HEK293 (cell line): ENCODE measurements around the gene FOXF1.

Source experiments
- CTCF ChIA-PET: fragments of 350-600 bp; formaldehyde crosslinking; extraction: SDS; loops from one replicate; lab custom pipeline; 2021; ENCODE audit warnings: antibody characterized with exemption; lab: Yijun Ruan, JAX
- POLR2A ChIA-PET: fragments of 300-600 bp; formaldehyde crosslinking; extraction: SDS; loops from one replicate; lab custom pipeline; 2020; ENCODE audit warnings: antibody characterized with exemption, inconsistent platforms; lab: Yijun Ruan, JAX
- H3K27ac ChIP-seq: fragments of 200-500 bp; sonication (Bioruptor generic); 2 replicates; pipeline ENCODE4 v1.5.1; 2014; ENCODE audit warnings: low read depth, low read length, control low read depth, inconsistent platforms; ENCODE audit errors: extremely low read depth
- H3K36me3 ChIP-seq, 2 experiments: fragments of 200-500 bp in 1 of 2; sonication (Bioruptor generic) in 1 of 2; 1 replicate in 1 of 2; 2 replicates in 1 of 2; pipeline ENCODE4 v1.5.1; 2014 to 2017; ENCODE audit warnings: inconsistent platforms in 2 of 2, low read length in 2 of 2; ENCODE audit not compliant: control insufficient read depth in 2 of 2, insufficient read depth in 1 of 2
- H3K4me1 ChIP-seq: fragments of 200-500 bp; sonication (Bioruptor generic); 2 replicates; pipeline ENCODE4 v1.5.1; 2014; ENCODE audit warnings: mild to moderate bottlenecking, low read length, inconsistent platforms; ENCODE audit not compliant: control insufficient read depth, insufficient read depth
- H3K4me3 ChIP-seq: 2 replicates; pipeline ENCODE4 v1.5.1; 2011; ENCODE audit warnings: low read depth, mild to moderate bottlenecking, control low read depth, low read length, moderate library complexity
- H3K9me3 ChIP-seq: fragments of 200-500 bp; sonication (Bioruptor generic); 2 replicates; pipeline ENCODE4 v1.5.1; 2014; ENCODE audit warnings: low read depth, low read length, inconsistent platforms; ENCODE audit not compliant: control insufficient read depth, insufficient read depth
- EGR2 ChIP-seq: fragments of 450-650 bp; formaldehyde crosslinking; IDR thresholded peaks from 2 replicates; pipeline ENCODE4 v1.5.1; 2016; ENCODE audit warnings: low read depth, missing biosample characterization, missing genetic modification characterization
- ELK4 ChIP-seq: IDR thresholded peaks from 2 replicates; pipeline ENCODE4 v1.6.1; 2011; ENCODE audit warnings: mild to moderate bottlenecking, low read depth, low read length, borderline replicate concordance
- SP7 ChIP-seq: fragments of 450-650 bp; formaldehyde crosslinking; IDR thresholded peaks from 2 replicates; pipeline ENCODE4 v1.5.1; 2016; ENCODE audit warnings: missing biosample characterization, missing genetic modification characterization
- TCF7L2 ChIP-seq: IDR thresholded peaks from 2 replicates; pipeline ENCODE4 v1.6.1; 2011; ENCODE audit warnings: low read depth, mild to moderate bottlenecking, inconsistent platforms, low read length, moderate library complexity, borderline replicate concordance
- ZBTB26 ChIP-seq: fragments of 450-650 bp; formaldehyde crosslinking; optimal IDR thresholded peaks from 2 replicates; pipeline ENCODE3; 2016; ENCODE audit warnings: missing biosample characterization, mild to moderate bottlenecking, missing genetic modification characterization
- ZFHX2 ChIP-seq: fragments of 450-650 bp; formaldehyde crosslinking; conservative IDR thresholded peaks from 2 replicates; pipeline ENCODE4 v1.5.1; 2016; ENCODE audit warnings: missing biosample characterization, missing genetic modification characterization
- ZNF202 ChIP-seq: fragments of 450-650 bp; formaldehyde crosslinking; IDR thresholded peaks from 2 replicates; pipeline ENCODE4 v1.5.1; 2016; ENCODE audit warnings: missing biosample characterization, missing genetic modification characterization, borderline replicate concordance
- ZNF239 ChIP-seq: fragments of 450-650 bp; formaldehyde crosslinking; IDR thresholded peaks from 2 replicates; pipeline ENCODE4 v1.5.1; 2016; ENCODE audit warnings: missing biosample characterization, missing genetic modification characterization
- ZNF335 ChIP-seq: fragments of 450-650 bp; formaldehyde crosslinking; conservative IDR thresholded peaks from 2 replicates; pipeline ENCODE4 v1.5.1; 2016; ENCODE audit warnings: missing biosample characterization, missing genetic modification characterization
- ZNF37A ChIP-seq: fragments of 450-650 bp; IDR thresholded peaks from 2 replicates; pipeline ENCODE4 v1.5.1; 2018; ENCODE audit warnings: missing biosample characterization, missing genetic modification characterization
- ZNF416 ChIP-seq: fragments of 450-650 bp; formaldehyde crosslinking; IDR thresholded peaks from 2 replicates; pipeline ENCODE4 v1.5.1; 2016; ENCODE audit warnings: missing biosample characterization, missing genetic modification characterization
- ZNF571 ChIP-seq: fragments of 450-650 bp; formaldehyde crosslinking; IDR thresholded peaks from 2 replicates; pipeline ENCODE4 v1.5.0; 2017; ENCODE audit warnings: missing biosample characterization, missing genetic modification characterization
- ZNF596 ChIP-seq: fragments of 450-650 bp; IDR thresholded peaks from 2 replicates; pipeline ENCODE4 v1.5.0; 2018; ENCODE audit warnings: missing biosample characterization, mild to moderate bottlenecking, missing genetic modification characterization, moderate library complexity
- ZNF660 ChIP-seq: fragments of 450-650 bp; IDR thresholded peaks from 2 replicates; pipeline ENCODE4 v1.5.1; 2018; ENCODE audit warnings: missing biosample characterization, mild to moderate bottlenecking, missing genetic modification characterization
- ZNF777 ChIP-seq: fragments of 450-650 bp; formaldehyde crosslinking; IDR thresholded peaks from 2 replicates; pipeline ENCODE4 v1.5.1; 2017; ENCODE audit warnings: missing biosample characterization, missing genetic modification characterization, borderline replicate concordance
- ZNF837 ChIP-seq: fragments of 450-650 bp; formaldehyde crosslinking; IDR thresholded peaks from 2 replicates; pipeline ENCODE4 v1.5.1; 2016; ENCODE audit warnings: missing biosample characterization, missing genetic modification characterization
- ZSCAN18 ChIP-seq: fragments of 450-650 bp; formaldehyde crosslinking; IDR thresholded peaks from 2 replicates; pipeline ENCODE4 v1.5.1; 2016; ENCODE audit warnings: missing biosample characterization, missing genetic modification characterization

FOXF1 gene

GRCh38 chr16:86505899-86506864 lies 4.1 kb upstream of the FOXF1 start:
- no peaks in the 10 kb centered on the region for H3K36me3 ChIP-seq
- POLR2A ChIA-PET: no interaction called here
- peaks cover 3% of the 10 kb centered on the region for H3K4me1 ChIP-seq
- no peak overlapping the region; the same call in 1 of the 2 replicates for H3K27ac ChIP-seq
- no peak overlapping the region for H3K4me3 ChIP-seq
- CTCF ChIA-PET: interaction anchor here (0.7 kb wide), 1 partner anchor 12 kb away, joined by 3 read pairs; no protein-coding TSS in a partner anchor
- TF ChIP-seq ZBTB26 (peak; percentile 25), ZNF37A (tag by site-specific recombination) (no peak)
- no peaks in the 10 kb centered on the region for H3K9me3 ChIP-seq

- no peak overlapping the region for H3K4me3 ChIP-seq
- no peak overlapping the region for H3K27ac ChIP-seq
- TF ChIP-seq ZNF202 (no peak), EGR2 (tag by site-specific recombination) (peak; percentile 44), ZFHX2 (tag by site-specific recombination) (peak; percentile 78)
- TF ChIP-seq, all 188 proteins: peak for 2
- Histone ChIP-seq H3K4me1 (peaks cover 3% of the 10 kb centered on the region), H3K36me3 (no peaks in the 10 kb centered on the region), H3K9me3 (no peaks in the 10 kb centered on the region)
- POLR2A ChIA-PET: no interaction called here
- CTCF ChIA-PET: interaction anchor here (0.7 kb wide), 1 partner anchor 1129 kb away, joined by 5 read pairs; no protein-coding TSS in a partner anchor
Measured at GRCh38 chr16:86507173-86508027, 2.9 kb upstream of the FOXF1 start.

- peak; percentile 82; the same call in 1 of the 2 replicates for TF ChIP-seq TCF7L2
- TF ChIP-seq ZNF239 (tag by site-specific recombination): no peak
- no peak overlapping the region; the same call in 1 of the 2 replicates for H3K27ac ChIP-seq
- H3K4me1 ChIP-seq: peaks cover 3% of the 10 kb centered on the region
- H3K4me3 ChIP-seq: peak overlapping the region; percentile 28
- no peaks in the 10 kb centered on the region for H3K9me3 ChIP-seq
- ChIA-PET CTCF (no interaction called here), POLR2A (interaction anchor here (0.6 kb wide), 1 partner anchor 168 kb away, joined by 5 read pairs; no protein-coding TSS in a partner anchor)
- H3K36me3 ChIP-seq: peaks cover 0 to 7% of the 10 kb centered on the region in 2 experiments; a peak in 1 of 3 replicates
Measured at GRCh38 chr16:86508028-86508946, 2.0 kb upstream of the FOXF1 start.

GRCh38 chr16:86508947-86509758 lies 1.2 kb upstream of the FOXF1 start:
- ChIA-PET CTCF (interaction anchor here (1.0 to 1.2 kb wide), 2 partner anchors 256 to 463 kb away, joined by 3 read pairs; no protein-coding TSS in a partner anchor), POLR2A (interaction anchor here (0.6 kb wide), 1 partner anchor 168 kb away, joined by 5 read pairs; no protein-coding TSS in a partner anchor)
- peak overlapping the region; percentile 52 for H3K4me3 ChIP-seq
- H3K4me1 ChIP-seq: peaks cover 3% of the 10 kb centered on the region
- no peaks in the 10 kb centered on the region for H3K9me3 ChIP-seq
- peaks cover 0 to 13% of the 10 kb centered on the region in 2 experiments; a peak in 1 of 3 replicates for H3K36me3 ChIP-seq
- peak overlapping the region; percentile 91 for H3K27ac ChIP-seq
- TF ChIP-seq ZNF571 (tag by site-specific recombination) (no peak), ELK4 (no peak), ZNF837 (tag by site-specific recombination) (peak; percentile 65; the same call in 1 of the 2 replicates), SP7 (tag by site-specific recombination) (no peak; the same call in 1 of the 2 replicates), ZNF596 (tag by site-specific recombination) (no peak), ZNF660 (tag by site-specific recombination) (peak; percentile 57; the same call in 1 of the 2 replicates), ZNF335 (tag by site-specific recombination) (peak; percentile 88), ZNF416 (tag by site-specific recombination) (0 out of 2 replicates have a peak, but pooled peaks have one; percentile 26), ZSCAN18 (no peak), ZNF777 (peak; percentile 73)
